ENCODE data around the gene EIF4G3.
"Not testable (repeated sequence)": the region's sequence is repeated elsewhere in the genome, so short reads cannot be mapped to it uniquely, and the experiment has no call there.

EIF4G3 gene

DNA sequence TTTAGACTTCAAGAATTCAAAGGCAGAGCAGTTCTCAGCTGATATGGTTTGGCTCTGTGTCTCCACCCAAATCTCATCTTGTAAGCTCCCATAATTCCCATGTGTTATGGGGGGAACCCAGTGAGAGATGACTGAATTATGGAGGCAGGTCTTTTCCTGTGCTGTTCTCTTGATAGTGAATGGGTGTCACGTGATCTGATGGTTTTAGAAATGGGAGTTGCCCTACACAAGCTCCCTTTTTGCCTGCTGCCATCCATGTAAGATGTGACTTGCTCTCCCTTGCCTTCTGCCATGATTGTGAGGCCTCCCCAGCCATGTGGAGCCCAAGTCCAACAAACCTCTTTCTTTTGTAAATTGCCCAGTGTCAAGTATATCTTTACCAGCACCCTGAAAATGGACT, 146.5 kb downstream of the EIF4G3 start:
- DNase-seq (ENCODE audit: low spot score): no peak

GRCh38 chr1:21028520-21029145, 148.1 kb downstream of the EIF4G3 start:
- DNase-seq (ENCODE audit: low spot score): no peak

GRCh38 chr1:21027805-21028204, 148.9 kb downstream of the EIF4G3 start:
- no peak for DNase-seq (ENCODE audit: low spot score)

- no peak for DNase-seq (ENCODE audit: low spot score)
These were observed 151.8 kb downstream of the EIF4G3 start for GRCh38 chr1:21024918-21025317.

GRCh38 chr1:21024136-21024896, 152.4 kb downstream of the EIF4G3 start:
- not testable (repeated sequence) for DNase-seq (ENCODE audit: low spot score)

- no peak for DNase-seq (ENCODE audit: low spot score)
These were observed 154.2 kb downstream of the EIF4G3 start for GRCh38 chr1:21022279-21023040.

DNA sequence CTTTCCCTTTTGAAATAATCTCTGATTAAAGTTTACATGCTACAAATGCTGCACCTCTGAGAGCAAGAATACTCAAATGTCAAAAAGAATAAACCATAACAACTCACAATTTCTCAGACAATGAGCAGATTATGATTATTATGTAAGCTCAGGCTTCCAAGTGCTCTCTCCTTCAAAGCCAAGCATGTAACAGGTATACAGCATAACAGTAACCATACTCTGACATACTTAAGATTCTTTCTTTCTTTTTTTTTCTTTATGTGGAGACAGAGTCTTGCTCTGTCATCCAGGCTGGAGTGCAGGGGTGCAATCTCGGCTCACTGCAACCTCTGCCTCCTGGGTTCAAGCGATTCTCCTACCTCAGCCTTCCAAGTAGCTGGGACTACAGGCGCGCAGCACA, 155.4 kb downstream of the EIF4G3 start:
- DNase-seq (ENCODE audit: low spot score): no peak

DNA sequence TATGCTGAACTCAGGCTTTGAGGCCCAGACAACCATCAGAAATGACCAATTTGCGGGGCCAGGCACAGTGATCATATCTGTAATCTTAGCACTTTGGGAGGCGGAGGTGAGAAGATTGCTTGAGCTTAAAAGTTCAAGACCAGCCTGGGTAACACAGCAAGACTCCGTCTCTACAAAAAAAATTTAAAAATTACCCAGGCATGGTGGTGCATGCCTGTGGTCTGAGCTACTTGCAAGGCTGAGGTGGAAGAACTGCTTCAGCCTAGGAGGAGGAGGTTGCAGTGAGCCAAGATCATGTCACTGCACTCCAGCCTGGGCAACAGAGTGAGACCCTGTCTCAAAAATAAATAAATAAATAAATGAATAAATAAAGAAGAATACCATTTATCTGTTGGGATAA, 156.5 kb downstream of the EIF4G3 start:
- DNase-seq (ENCODE audit: low spot score): no peak

DNA sequence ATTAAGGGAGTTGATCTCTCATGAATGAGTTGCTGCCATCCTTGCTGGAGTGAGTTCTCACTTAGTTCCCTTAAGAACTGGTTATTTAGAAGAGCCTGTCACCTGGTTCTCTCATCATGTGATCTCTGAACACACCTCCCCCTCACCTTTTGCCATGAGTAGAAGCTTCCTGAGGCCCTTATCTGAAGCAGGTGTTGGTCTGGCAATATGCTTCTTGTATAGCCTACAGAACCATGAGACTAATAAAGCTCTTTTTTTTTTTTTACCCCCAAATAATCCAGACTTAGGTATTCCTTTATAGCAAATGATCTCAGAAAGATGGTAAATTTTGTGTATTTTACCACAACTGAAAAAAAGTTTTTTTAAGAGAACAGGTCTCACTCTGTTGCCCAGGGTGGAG, 158.0 kb downstream of the EIF4G3 start:
- DNase-seq (ENCODE audit: low spot score): no peak

DNA sequence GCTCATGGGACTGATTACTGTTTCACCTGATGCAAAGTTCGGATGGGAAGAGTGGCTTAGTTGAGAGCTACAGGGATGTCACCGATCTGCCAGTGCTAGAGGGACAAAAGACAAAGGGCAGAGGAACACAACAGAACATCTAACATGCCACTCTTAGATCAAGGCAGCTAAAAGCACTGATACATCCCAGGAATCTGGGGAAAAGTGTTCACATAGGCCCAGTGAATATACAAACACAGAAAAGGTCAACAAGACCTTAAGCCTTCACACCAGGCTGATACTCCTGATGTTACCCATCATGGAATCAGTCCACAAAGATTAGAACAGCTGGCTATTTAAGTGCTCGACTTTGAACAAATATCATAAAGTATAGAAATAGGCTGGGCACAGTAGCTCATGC, 163.2 kb downstream of the EIF4G3 start:
- DNase-seq (ENCODE audit: low spot score): no peak

- DNase-seq (ENCODE audit: low spot score): no peak
These were observed 163.8 kb downstream of the EIF4G3 start for GRCh38 chr1:21012937-21013336.

DNA sequence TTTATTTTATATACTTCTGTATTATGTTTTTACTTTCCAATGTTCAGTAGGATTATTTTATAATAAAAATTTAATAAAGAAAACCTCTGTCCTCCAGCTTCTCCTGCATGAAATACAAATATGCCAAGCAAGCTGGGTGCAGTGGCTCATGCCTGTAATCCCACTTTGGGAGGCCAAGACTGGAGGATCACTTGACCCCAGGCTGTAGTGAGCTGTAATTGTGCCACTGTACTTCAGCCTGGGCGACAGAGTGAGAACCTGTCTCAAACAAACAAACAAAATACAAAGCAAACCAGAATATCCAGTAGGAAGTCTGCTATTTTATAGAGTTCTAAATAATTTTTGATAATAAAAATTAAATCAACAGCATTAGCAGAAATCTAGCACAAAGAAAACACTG, 168.8 kb downstream of the EIF4G3 start:
- DNase-seq (ENCODE audit: low spot score): no peak

- no peak for DNase-seq (ENCODE audit: low spot score)
These were observed 171.0 kb downstream of the EIF4G3 start for GRCh38 chr1:21005466-21006239.

GRCh38 chr1:21003281-21004045, 173.2 kb downstream of the EIF4G3 start:
- DNase-seq (ENCODE audit: low spot score): no peak

DNA sequence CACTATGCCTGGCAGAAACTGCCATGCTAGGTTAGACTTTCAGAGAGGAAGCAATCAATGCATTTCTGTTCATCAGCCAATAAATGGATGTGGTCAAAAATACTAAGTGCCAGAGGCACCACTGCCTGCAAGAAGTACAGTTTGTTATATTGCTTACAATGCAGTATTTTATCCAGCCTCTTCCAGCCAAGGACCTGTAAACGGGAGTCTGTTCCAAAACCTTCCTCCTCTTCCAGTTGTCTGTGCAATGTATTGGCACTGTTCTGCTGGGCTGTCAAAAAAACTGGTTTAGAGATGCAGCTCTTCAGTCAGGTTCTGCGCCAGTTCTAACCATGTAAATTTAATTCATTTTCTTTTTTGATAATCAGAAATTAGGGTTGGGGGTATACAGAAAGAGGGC, 175.7 kb downstream of the EIF4G3 start:
- no peak for DNase-seq (ENCODE audit: low spot score)

DNA sequence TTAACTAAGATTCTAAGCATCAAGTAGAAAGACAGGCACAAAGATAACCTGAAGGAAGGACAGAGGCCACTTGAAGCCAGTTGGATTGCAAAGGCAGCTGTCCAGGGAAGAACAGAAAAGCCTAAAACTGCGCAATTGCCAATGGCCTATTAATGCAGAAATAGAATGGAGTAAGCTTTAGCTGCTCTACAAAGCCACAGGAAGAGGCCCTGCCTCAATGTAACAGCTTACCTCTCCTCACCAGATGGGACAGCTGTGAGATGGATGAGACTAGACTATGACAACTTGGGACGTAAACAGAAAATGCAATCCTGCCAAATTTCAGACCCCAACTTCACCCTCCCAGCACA, 176.5 kb downstream of the EIF4G3 start:
- DNase-seq (ENCODE audit: low spot score): no peak

GRCh38 chr1:20999525-21000244, 177.0 kb downstream of the EIF4G3 start:
- no peak for DNase-seq (ENCODE audit: low spot score)

DNA sequence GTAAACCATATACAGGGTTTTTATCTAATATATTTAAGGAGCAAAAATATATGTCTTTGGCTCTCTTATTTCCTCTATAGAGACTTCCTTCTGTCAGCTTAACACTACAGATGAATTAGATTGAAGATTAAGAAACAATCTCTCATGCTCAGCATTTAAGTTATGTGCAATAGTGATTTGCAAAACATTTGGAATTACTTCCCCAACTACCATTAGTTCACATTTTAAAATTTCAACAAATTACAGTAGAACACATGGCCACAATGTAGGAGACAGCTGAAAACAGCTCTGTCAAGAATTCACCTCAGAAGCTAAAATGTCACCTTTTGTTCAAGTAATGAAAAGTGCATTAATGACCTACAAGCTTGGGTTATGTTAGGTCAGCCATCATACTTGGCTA, 177.9 kb downstream of the EIF4G3 start:
- no peak for DNase-seq (ENCODE audit: low spot score)

DNA sequence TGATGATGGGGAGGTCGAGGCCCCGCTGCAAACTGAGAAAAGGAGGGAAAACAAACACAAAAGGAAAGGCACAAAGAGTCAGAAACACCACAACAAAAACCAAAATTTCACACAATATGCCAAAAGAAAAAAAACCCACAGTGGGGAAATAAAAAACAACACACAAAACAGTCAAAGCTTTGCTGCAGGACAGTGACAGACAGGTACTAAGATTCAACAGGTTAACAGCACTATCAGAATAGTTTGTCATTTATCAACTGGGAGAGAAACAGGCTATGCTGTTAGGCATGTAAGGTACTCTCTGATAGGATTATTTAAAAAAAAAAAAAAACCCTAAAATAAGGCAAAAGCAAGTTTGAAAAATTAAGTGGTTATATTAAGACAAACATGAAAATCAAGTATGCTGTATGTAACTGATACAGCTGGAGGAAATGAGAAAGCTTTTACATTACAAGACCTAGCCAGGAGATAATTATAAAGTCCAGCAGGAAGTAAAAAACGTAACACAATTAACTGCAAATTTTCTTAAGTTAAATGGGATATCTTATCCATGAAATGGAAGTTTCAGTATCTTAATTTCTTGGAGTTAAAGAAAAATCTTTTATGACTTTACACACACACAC, 179.0 kb downstream of the EIF4G3 start:
- no peak for DNase-seq (ENCODE audit: low spot score)

- DNase-seq (ENCODE audit: low spot score): no peak
These were observed 180.1 kb downstream of the EIF4G3 start for GRCh38 chr1:20996554-20996953.
